Duodenal mucosa (tissue), 2 donors: Measurements from ENCODE around the gene GYG2.
"Not testable (repeated sequence)": the region's sequence is repeated elsewhere in the genome, so short reads cannot be mapped to it uniquely, and the experiment has no call there.

Experiments used
- H3K27ac ChIP-seq: one replicate; pipeline ENCODE4 v1.7.0; 2013; ENCODE audit warnings: low read depth, low read length
- H3K27me3 ChIP-seq, 2 donors: one replicate each; pipeline ENCODE4 v1.7.0; 2013; ENCODE audit warnings: low read length in 2 of 2, control low read depth in 1 of 2; ENCODE audit not compliant: insufficient read depth in 2 of 2, control insufficient read depth in 1 of 2
- H3K36me3 ChIP-seq, 2 donors: one replicate each; pipeline ENCODE4 v1.7.0; 2013; ENCODE audit warnings: low read length in 2 of 2, control low read depth in 1 of 2; ENCODE audit not compliant: insufficient read depth in 2 of 2, control insufficient read depth in 1 of 2
- H3K4me1 ChIP-seq, 2 donors: one replicate each; pipeline ENCODE4 v1.7.0; 2013; ENCODE audit warnings: low read length in 2 of 2, control low read depth in 1 of 2; ENCODE audit not compliant: insufficient read depth in 2 of 2, control insufficient read depth in 1 of 2
- H3K4me3 ChIP-seq, 2 donors: one replicate each; pipeline ENCODE4 v1.7.0; 2013; ENCODE audit warnings: low read length in 2 of 2, low read depth in 1 of 2
- H3K9ac ChIP-seq, 2 donors: one replicate each; pipeline ENCODE4 v1.7.0; 2013; ENCODE audit warnings: low read length in 2 of 2, low read depth in 1 of 2
- H3K9me3 ChIP-seq, 2 donors: one replicate each; pipeline ENCODE4 v1.7.0; 2013; ENCODE audit warnings: low read length in 2 of 2, control low read depth in 1 of 2; ENCODE audit not compliant: control insufficient read depth in 1 of 2

The GYG2 gene

DNA sequence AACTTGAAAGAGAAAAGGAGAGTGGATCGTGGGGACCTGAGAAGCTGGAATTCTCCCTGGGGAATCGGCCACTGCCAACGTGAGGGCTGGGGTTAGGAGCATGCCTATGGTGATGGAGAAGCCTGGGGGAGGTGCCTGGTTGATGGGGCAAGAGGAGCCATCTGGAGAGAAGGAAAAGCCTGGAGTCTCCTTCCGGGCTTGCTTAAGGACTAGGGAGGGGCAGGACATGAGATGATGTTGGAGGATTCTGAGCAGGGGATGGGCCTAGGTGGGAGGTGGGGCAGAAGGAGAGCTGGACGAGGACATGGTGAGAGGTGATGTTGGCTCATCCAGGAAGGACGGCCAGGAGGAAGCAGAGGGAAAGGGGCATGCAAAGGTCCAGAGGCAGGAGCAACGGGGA lies 35.0 kb upstream of the GYG2 start:
- Histone ChIP-seq H3K27ac (no peak overlapping the region), H3K9me3 (no peaks in the 10 kb centered on the region), H3K9ac (no peak overlapping the region), H3K36me3 (no peaks in the 10 kb centered on the region), H3K27me3 (no peaks in the 10 kb centered on the region), H3K4me3 (no peak overlapping the region), H3K4me1 (no peaks in the 10 kb centered on the region)

DNA sequence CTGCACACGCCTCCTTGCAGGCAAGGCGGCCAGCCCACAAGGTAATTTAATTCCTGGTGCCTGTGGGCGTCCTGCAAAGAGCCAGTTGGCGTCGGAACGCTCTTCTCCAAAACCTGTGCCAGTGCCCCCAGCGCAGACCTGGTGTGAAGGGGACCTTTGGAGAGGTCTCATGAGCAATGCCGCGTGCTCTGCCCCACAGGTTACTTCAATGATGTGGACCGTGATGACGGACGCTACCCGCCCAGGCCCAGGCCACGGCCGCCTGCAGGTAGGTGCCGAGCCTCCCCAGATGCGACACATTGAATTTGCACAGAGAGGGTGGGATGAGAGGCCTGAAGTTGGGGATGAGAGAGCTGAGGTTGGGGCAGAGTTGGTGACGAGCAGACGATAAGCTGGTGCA lies 34.4 kb upstream of the GYG2 start:
- Histone ChIP-seq H3K4me1 (no peaks in the 10 kb centered on the region), H3K9ac (no peak overlapping the region), H3K27ac (no peak overlapping the region), H3K36me3 (no peaks in the 10 kb centered on the region), H3K9me3 (no peaks in the 10 kb centered on the region), H3K27me3 (no peaks in the 10 kb centered on the region), H3K4me3 (no peak overlapping the region)

DNA sequence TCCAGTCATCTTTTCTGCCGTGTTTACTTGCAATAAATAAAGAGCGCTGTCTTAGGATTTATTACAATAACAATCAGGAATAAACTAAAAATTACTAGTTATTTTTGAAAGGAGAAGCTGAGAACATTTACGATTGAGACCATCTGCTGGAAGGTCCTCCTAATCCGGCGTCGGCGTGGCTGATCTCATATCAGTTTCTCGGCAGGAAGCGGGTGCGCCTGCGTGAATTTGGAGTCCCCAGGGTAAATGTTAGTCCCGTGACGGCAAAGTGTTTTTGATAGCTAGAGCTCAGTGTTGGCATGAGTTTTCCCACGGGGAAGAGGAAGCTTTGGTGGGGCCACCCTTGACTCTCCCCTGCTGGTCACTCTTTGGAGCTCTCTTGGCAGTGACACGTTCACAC lies 31.9 kb upstream of the GYG2 start:
- H3K27ac ChIP-seq, H3K36me3 ChIP-seq, H3K9me3 ChIP-seq, H3K4me3 ChIP-seq, H3K4me1 ChIP-seq, H3K27me3 ChIP-seq, H3K9ac ChIP-seq: not testable (repeated sequence)

DNA sequence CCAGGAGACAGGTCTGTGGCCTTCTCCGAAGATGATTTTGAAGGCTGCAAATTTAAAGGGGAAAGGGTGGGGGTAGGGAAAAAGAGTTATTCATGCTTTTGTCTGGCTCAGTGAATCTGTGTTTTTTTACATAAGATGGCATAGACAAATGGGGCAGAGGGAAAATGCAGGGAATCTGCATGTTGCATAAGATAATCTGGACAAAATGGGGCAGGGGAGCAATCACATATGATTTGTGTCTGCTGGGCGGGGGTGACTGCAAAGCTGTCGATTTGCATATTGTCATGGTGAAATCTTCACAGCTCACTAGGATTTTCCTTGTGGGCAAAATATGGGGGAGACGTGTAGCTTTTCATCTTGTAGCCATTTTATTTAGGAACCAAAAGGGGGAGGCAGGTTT lies 29.4 kb upstream of the GYG2 start:
- Histone ChIP-seq H3K27ac (no peak overlapping the region), H3K9me3 (no peaks in the 10 kb centered on the region), H3K36me3 (no peaks in the 10 kb centered on the region), H3K4me3 (no peak overlapping the region), H3K9ac (no peak overlapping the region), H3K27me3 (no peaks in the 10 kb centered on the region), H3K4me1 (no peaks in the 10 kb centered on the region)

DNA sequence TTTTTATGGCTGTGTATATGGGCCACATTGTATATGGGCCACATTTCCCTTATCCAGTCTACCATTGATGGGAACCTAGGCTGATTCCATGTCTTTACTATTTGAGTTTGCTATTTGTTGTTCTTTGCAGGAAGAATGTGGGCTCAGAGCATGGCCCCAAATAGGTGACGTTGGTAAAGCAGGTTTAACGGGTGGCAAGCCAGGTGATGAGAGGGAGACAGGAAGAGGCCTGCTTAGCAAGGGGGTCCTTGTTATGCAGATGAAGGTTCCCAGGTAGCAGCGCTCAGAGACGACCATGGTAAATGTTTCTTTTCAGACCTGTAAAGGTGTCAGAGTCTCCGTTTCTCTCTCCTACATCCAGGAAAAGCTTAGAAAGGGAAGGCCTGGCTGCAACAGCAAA lies 28.8 kb upstream of the GYG2 start:
- not testable (repeated sequence) for H3K9ac ChIP-seq, H3K4me3 ChIP-seq, H3K9me3 ChIP-seq, H3K27me3 ChIP-seq, H3K36me3 ChIP-seq, H3K4me1 ChIP-seq, H3K27ac ChIP-seq

DNA sequence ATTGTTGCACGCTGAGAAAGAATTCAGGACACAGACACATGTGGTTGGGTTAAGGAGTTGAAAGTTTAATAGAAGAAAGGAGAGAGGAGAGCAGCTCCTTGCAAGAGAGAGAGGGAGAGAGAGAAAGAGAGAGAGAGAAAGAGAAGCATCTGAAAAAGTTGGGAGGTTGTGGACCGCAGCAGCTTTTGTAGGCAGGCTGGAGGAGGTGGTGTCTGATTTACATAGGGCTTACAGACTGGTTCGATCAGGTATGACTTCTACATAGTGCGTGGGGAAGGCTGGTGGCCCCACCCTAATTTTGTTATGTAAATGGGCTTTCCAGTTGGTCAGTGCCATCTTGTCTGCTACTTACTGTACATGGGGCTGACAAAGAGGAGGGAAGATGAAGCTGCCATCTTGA lies 27.5 kb upstream of the GYG2 start:
- Histone ChIP-seq H3K27ac (no peak overlapping the region), H3K4me3 (no peak overlapping the region), H3K36me3 (no peaks in the 10 kb centered on the region), H3K9ac (no peak overlapping the region), H3K4me1 (no peaks in the 10 kb centered on the region), H3K9me3 (no peaks in the 10 kb centered on the region), H3K27me3 (no peaks in the 10 kb centered on the region)

DNA sequence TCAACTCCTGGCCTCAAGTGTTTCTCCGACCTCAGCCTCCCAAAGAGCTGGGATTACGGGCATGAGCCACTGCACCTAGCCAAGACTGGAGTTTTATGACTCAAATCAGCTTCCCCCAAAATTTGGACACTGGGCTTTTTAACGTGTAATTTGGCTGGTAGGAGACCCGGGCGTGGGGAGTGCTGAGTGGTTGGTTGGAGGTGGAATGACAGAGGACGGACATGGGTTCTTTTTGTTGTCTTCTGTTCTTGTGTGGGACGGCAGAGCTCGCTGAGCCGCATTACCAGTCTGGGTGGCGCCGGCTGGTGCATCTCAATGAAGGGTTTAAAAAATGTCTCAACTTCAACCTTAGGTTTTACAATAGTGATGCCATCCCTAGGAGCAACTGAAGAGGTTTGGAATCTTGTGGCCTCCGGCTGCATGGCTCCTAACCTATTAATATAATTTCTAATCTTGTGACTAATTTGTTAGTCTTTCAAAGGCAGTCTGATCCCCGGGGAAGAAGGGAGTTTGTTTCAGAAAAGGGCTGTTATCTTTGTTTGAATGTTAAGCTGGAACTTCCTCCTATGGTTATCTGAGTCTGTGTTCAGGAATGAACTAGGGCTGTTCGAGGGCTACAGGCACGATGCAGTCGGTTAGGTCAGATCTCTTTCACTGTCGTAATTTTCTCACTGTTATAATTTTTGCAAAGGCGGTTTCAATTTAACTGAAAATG lies 26.2 kb upstream of the GYG2 start:
- not testable (repeated sequence) for H3K27me3 ChIP-seq, H3K27ac ChIP-seq, H3K9ac ChIP-seq, H3K36me3 ChIP-seq, H3K9me3 ChIP-seq, H3K4me1 ChIP-seq, H3K4me3 ChIP-seq

DNA sequence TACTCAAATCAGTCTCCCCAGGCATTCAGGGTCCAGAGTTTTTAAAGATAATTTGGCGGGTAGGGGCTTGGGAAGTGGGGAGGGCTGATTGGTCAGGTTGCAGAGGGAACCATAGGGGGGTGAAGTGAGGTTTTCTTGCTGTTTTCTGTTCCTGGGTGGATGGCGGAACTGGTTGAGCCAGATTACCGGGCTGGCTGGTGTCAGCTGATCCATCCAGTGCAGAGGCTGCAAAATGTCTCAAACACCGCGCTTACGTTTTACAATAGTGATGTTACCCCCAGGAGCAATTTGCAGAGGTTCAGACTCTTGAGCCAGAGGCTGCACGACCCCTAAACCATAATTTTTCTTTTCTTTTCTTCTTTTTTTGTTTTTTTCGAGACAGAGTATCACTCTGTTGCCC lies 25.2 kb upstream of the GYG2 start:
- not testable (repeated sequence) for H3K4me3 ChIP-seq, H3K9me3 ChIP-seq, H3K9ac ChIP-seq, H3K4me1 ChIP-seq, H3K27me3 ChIP-seq, H3K27ac ChIP-seq, H3K36me3 ChIP-seq

DNA sequence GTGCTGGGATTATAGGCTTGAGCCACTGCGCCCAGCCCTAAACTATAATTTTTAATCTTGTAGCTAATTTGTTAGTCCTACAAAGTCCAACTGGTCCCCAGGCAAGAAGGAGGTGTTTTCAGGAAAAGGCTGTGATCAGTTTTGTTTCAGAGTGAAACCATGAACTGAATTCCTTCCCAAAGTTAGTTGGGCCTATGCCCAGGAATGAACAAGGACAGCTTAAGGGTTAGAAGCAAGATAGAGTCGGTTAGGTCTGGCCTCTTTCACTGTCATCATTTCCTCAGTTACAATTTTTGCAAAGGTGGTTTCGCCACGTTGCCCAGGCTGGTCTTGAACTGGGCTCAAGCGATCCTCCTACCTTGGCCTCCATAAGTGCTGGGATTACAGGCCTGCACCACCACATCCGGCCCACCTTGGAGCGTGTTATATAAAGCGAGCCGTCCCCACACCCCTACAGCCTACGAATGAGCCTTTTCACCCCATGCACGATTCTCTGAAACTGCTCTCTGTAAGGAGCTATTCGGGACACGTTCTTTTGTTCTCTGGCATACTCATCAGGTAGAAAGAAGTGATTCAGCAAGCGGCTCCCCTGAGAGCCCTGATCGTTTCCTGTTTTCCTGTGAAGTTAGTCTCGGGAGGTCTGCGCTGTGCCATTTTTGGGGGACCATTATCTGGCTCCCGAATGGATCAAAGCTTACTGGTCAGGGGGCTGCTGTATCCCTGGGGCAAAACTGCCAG lies 24.5 kb upstream of the GYG2 start:
- H3K9me3 ChIP-seq, H3K4me1 ChIP-seq, H3K36me3 ChIP-seq, H3K27ac ChIP-seq, H3K9ac ChIP-seq, H3K27me3 ChIP-seq, H3K4me3 ChIP-seq: not testable (repeated sequence)

DNA sequence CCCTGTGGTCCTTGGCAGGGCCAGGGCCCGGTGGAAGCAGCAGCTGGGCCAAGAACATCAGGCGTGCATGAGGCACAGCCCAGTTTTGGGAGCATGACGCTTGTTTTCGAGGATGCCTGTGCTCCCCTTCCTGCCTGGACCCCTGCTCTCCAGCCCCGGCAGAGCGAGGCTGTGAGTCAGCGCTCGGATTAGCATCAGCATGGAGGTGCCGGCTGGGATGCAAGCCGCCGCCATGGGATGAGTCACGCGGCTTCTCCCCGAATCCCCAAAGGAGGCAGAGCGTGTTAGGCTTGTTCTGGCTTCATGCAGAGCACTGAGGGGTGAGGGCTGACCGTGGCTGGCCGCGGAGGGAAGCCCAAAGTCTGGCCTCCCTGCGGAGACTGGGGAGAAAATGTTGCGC lies 23.9 kb upstream of the GYG2 start:
- not testable (repeated sequence) for H3K27ac ChIP-seq, H3K9me3 ChIP-seq, H3K4me1 ChIP-seq, H3K36me3 ChIP-seq, H3K4me3 ChIP-seq, H3K27me3 ChIP-seq, H3K9ac ChIP-seq
